ENCODE measurements around the gene PTPRJ. TPM values are rescaled to one million over a fixed set of nuclear protein-coding genes. Genes with fewer than 3 reads are reported as not detected.

Gene PTPRJ
- total and polyA plus RNA-seq, 2 of the 13 experiments (the other 11 are each of a cell fraction or from before 2014, with no cell fraction given), result 1.0 to 1.2 TPM

DNA sequence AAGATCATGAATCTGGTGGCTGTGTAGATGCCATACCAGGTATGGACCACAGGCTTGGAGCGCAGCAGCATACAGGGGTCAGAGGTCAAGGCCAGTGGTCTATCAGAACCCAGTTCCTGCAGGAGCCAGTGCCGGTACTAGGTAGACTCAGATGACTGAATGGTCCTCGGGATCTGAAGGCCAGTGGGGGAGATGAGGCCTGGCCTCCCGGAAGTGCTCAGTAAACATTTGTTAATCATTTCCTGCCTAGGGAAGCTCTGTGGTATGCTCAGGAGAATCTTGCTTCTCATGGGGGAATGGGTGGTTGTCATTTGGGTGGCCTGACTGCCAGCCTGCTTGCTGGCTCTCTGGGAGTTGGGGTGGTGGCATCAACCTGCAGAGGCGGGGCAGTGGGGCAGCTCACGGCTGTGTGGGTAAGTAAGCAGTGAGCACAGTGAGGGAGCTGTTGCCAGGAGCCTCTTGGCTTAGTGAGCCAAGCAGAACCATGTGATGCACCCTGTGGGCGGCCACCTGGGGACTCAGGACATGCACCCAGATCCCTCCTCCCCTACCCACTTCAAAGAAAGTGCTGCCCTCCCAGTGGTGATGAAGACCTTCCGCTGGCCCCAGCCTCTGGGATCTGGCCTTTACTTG, 33.0 kb downstream of the PTPRJ start (continued):
- TF ChIP-seq, protein P1, sequence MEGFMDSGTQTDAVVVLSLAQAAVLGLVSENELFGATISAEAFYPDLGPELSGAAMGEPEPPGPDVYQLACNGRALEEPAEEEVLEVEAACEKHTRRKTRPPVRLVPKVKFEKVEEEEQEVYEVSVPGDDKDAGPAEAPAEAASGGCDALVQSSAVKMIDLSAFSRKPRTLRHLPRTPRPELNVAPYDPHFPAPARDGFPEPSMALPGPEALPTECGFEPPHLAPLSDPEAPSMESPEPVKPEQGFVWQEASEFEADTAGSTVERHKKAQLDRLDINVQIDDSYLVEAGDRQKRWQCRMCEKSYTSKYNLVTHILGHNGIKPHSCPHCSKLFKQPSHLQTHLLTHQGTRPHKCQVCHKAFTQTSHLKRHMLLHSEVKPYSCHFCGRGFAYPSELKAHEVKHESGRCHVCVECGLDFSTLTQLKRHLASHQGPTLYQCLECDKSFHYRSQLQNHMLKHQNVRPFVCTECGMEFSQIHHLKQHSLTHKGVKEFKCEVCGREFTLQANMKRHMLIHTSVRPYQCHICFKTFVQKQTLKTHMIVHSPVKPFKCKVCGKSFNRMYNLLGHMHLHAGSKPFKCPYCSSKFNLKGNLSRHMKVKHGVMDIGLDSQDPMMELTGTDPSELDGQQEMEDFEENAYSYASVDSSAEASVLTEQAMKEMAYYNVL (CRISPR knock-in tag; IDR thresholded peaks at IDR 0.05; ENCODE audit: borderline replicate concordance), result no peak
- TF ChIP-seq CBX1 (IDR thresholded peaks at IDR 0.05; ENCODE audit: low read depth), result peak; percentile 49
- peak; percentile 83 for TF ChIP-seq NR2F1 (CRISPR knock-in tag; IDR thresholded peaks at IDR 0.05)
- TF ChIP-seq, protein P2, sequence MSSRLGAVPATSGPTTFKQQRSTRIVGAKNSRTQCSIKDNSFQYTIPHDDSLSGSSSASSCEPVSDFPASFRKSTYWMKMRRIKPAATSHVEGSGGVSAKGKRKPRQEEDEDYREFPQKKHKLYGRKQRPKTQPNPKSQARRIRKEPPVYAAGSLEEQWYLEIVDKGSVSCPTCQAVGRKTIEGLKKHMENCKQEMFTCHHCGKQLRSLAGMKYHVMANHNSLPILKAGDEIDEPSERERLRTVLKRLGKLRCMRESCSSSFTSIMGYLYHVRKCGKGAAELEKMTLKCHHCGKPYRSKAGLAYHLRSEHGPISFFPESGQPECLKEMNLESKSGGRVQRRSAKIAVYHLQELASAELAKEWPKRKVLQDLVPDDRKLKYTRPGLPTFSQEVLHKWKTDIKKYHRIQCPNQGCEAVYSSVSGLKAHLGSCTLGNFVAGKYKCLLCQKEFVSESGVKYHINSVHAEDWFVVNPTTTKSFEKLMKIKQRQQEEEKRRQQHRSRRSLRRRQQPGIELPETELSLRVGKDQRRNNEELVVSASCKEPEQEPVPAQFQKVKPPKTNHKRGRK (CRISPR knock-in tag; IDR thresholded peaks at IDR 0.05), result no peak
- TF ChIP-seq ZFP36L2 (CRISPR knock-in tag; IDR thresholded peaks at IDR 0.05), result no peak
- 0 out of 2 replicates have a peak, but pooled peaks have one; percentile 51 for TF ChIP-seq EED (CRISPR knock-in tag; IDR thresholded peaks at IDR 0.05)
- TF ChIP-seq ZSCAN12 (CRISPR knock-in tag; IDR thresholded peaks at IDR 0.05), result no peak
- no peak for TF ChIP-seq ZFP41 (CRISPR knock-in tag; IDR thresholded peaks at IDR 0.05; ENCODE audit: borderline replicate concordance)
- 0 out of 2 replicates have a peak, but pooled peaks have one; percentile 20 for TF ChIP-seq TBX2 (CRISPR knock-in tag; IDR thresholded peaks at IDR 0.05; ENCODE audit: borderline replicate concordance)
- TF ChIP-seq, protein P3, sequence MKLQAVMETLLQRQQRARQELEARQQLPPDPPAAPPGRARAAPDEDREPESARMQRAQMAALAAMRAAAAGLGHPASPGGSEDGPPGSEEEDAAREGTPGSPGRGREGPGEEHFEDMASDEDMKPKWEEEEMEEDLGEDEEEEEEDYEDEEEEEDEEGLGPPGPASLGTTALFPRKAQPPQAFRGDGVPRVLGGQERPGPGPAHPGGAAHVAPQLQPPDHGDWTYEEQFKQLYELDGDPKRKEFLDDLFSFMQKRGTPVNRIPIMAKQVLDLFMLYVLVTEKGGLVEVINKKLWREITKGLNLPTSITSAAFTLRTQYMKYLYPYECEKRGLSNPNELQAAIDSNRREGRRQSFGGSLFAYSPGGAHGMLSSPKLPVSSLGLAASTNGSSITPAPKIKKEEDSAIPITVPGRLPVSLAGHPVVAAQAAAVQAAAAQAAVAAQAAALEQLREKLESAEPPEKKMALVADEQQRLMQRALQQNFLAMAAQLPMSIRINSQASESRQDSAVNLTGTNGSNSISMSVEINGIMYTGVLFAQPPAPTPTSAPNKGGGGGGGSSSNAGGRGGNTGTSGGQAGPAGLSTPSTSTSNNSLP (IDR thresholded peaks at IDR 0.05; ENCODE audit: low read depth, low read length), result peak; percentile 23; the same call in 1 of the 2 replicates
- TF ChIP-seq, protein P4, sequence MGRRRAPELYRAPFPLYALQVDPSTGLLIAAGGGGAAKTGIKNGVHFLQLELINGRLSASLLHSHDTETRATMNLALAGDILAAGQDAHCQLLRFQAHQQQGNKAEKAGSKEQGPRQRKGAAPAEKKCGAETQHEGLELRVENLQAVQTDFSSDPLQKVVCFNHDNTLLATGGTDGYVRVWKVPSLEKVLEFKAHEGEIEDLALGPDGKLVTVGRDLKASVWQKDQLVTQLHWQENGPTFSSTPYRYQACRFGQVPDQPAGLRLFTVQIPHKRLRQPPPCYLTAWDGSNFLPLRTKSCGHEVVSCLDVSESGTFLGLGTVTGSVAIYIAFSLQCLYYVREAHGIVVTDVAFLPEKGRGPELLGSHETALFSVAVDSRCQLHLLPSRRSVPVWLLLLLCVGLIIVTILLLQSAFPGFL (CRISPR knock-in tag; IDR thresholded peaks at IDR 0.05), result no peak
- TF ChIP-seq TARDBP (CRISPR knock-in tag; IDR thresholded peaks at IDR 0.05), result 0 out of 2 replicates have a peak, but pooled peaks have one; percentile 43
- 0 out of 2 replicates have a peak, but pooled peaks have one; percentile 38 for TF ChIP-seq MEIS2 (CRISPR knock-in tag; IDR thresholded peaks at IDR 0.05)
- TF ChIP-seq, protein P5, sequence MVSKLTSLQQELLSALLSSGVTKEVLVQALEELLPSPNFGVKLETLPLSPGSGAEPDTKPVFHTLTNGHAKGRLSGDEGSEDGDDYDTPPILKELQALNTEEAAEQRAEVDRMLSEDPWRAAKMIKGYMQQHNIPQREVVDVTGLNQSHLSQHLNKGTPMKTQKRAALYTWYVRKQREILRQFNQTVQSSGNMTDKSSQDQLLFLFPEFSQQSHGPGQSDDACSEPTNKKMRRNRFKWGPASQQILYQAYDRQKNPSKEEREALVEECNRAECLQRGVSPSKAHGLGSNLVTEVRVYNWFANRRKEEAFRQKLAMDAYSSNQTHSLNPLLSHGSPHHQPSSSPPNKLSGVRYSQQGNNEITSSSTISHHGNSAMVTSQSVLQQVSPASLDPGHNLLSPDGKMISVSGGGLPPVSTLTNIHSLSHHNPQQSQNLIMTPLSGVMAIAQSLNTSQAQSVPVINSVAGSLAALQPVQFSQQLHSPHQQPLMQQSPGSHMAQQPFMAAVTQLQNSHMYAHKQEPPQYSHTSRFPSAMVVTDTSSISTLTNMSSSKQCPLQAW (CRISPR knock-in tag; IDR thresholded peaks at IDR 0.05), result peak; percentile 80
- no peak for TF ChIP-seq TAF15 (IDR thresholded peaks at IDR 0.05; ENCODE audit: low read depth, low read length, poor library complexity, severe bottlenecking)
- TF ChIP-seq SETDB1 (CRISPR knock-in tag; IDR thresholded peaks at IDR 0.05; ENCODE audit: borderline replicate concordance), result no peak
- no peak for TF ChIP-seq IRX3 (CRISPR knock-in tag; IDR thresholded peaks at IDR 0.05; ENCODE audit: borderline replicate concordance, low read depth)
- TF ChIP-seq, protein P6, sequence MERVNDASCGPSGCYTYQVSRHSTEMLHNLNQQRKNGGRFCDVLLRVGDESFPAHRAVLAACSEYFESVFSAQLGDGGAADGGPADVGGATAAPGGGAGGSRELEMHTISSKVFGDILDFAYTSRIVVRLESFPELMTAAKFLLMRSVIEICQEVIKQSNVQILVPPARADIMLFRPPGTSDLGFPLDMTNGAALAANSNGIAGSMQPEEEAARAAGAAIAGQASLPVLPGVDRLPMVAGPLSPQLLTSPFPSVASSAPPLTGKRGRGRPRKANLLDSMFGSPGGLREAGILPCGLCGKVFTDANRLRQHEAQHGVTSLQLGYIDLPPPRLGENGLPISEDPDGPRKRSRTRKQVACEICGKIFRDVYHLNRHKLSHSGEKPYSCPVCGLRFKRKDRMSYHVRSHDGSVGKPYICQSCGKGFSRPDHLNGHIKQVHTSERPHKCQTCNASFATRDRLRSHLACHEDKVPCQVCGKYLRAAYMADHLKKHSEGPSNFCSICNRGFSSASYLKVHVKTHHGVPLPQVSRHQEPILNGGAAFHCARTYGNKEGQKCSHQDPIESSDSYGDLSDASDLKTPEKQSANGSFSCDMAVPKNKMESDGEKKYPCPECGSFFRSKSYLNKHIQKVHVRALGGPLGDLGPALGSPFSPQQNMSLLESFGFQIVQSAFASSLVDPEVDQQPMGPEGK (CRISPR knock-in tag; IDR thresholded peaks at IDR 0.05), result peak; percentile 46; the same call in 1 of the 2 replicates
